DMS153 (cell line): ENCODE results near the gene KCTD11.
"Not testable (repeated sequence)": the region's sequence is repeated elsewhere in the genome, so short reads cannot be mapped to it uniquely, and the experiment has no call there.

Source experiments
- DNase-seq: peaks from one replicate; lab custom pipeline; 2025; lab: John Stamatoyannopoulos, UW

Gene KCTD11

GRCh38 chr17:7343250-7343649 is 8.7 kb upstream of the KCTD11 start:
- DNase-seq: no peak

- DNase-seq: no peak
These were observed 5.0 kb upstream of the KCTD11 start for GRCh38 chr17:7346761-7347614.

GRCh38 chr17:7347630-7348477 is 4.1 kb upstream of the KCTD11 start:
- DNase-seq: no peak

- no peak for DNase-seq
These were observed 3.3 kb upstream of the KCTD11 start for GRCh38 chr17:7348478-7349242.

- no peak for DNase-seq
These were observed 534 bp downstream of the KCTD11 start for GRCh38 chr17:7352503-7352889.

GRCh38 chr17:7352910-7353635 is 1.1 kb downstream of the KCTD11 start:
- no peak for DNase-seq

GRCh38 chr17:7354262-7354843 is 2.4 kb downstream of the KCTD11 start:
- DNase-seq: peak; percentile 69

- no peak for DNase-seq
These were observed 3.1 kb downstream of the KCTD11 start, which contains the start of gene TMEM95 for GRCh38 chr17:7355053-7355452. Gene TMEM95, plus strand, starts transcription at chr17:7355156. Its CDS starts 49 bp downstream, at chr17:7355205.

GRCh38 chr17:7355573-7355972 is 3.6 kb downstream of the KCTD11 start:
- no peak for DNase-seq

GRCh38 chr17:7356072-7356549 is 4.1 kb downstream of the KCTD11 start:
- DNase-seq: peak; percentile 49

GRCh38 chr17:7356756-7357155 is 4.8 kb downstream of the KCTD11 start:
- DNase-seq: no peak

- no peak for DNase-seq
These were observed 5.4 kb downstream of the KCTD11 start for GRCh38 chr17:7357381-7357780.

- DNase-seq: no peak
These were observed 9.9 kb downstream of the KCTD11 start for GRCh38 chr17:7361906-7362305.

- no peak for DNase-seq
These were observed 11.3 kb downstream of the KCTD11 start for GRCh38 chr17:7363311-7363710.

- not testable (repeated sequence) for DNase-seq
These were observed 14.0 kb downstream of the KCTD11 start for GRCh38 chr17:7365963-7366362.

- DNase-seq: no peak
These were observed 15.1 kb downstream of the KCTD11 start for GRCh38 chr17:7367083-7367482.

GRCh38 chr17:7367918-7368598 is 16.1 kb downstream of the KCTD11 start:
- no peak for DNase-seq

- DNase-seq: not testable (repeated sequence)
These were observed 16.6 kb downstream of the KCTD11 start for GRCh38 chr17:7368599-7368994.

GRCh38 chr17:7369825-7370224 is 17.9 kb downstream of the KCTD11 start:
- DNase-seq: no peak

GRCh38 chr17:7370853-7371252 is 18.9 kb downstream of the KCTD11 start:
- no peak for DNase-seq
